Keratinocyte (primary cell): Measurements from ENCODE around the gene NEK10.

Experiments
- CTCF ChIP-seq, 3 experiments: IDR thresholded peaks in 1 of 3; conservative IDR thresholded peaks in 1 of 3; optimal IDR thresholded peaks in 1 of 3; 2 replicates in 2 of 3; 3 replicates in 1 of 3; pipeline versions ENCODE3 to v1.5.1; 2011; ENCODE audit warnings: low read length in 3 of 3, mild to moderate bottlenecking in 3 of 3, moderate library complexity in 2 of 3, control low read depth in 1 of 3, inconsistent platforms in 1 of 3; ENCODE audit not compliant: insufficient read depth in 2 of 3; ENCODE audit errors: extremely low read depth in 1 of 3
- EZH2 ChIP-seq: IDR thresholded peaks from one replicate; pipeline ENCODE4 v1.6.1; 2012; ENCODE audit warnings: inconsistent platforms, mild to moderate bottlenecking, low read length, moderate library complexity

DNA sequence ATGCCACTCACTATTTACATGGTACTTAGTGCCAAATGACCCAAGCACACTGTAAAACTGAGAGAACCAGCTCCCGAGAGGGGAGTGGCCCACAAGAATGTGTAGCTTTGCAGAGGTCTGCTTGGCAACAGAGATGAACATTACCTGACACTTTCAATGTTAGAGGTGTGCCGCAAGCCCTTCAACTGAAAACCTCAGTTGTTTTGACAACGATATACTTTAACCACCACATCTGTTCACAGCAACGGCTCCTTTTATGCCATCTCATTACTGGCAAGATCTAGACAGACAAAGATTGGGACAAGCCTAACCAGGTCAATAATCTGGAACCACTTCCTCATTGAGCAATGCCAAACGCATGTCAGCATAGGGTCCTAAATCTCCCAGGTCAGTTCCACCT is 23.7 kb downstream of the NEK10 start:
- TF ChIP-seq CTCF (optimal IDR thresholded peaks at IDR 0.05 in 1 of 3, IDR thresholded peaks at IDR 0.05 in 1 of 3, conservative IDR thresholded peaks at IDR 0.05 in 1 of 3; ENCODE audit: extremely low read depth in 1 of 3, insufficient read depth in 2 of 3, low read length in 3 of 3) (no peak), EZH2 (no peak)
